ENCODE data around the gene UBE2F.

GRCh38 chr2:238053191-238053776 lies 86.5 kb downstream of the UBE2F start:
- no peak for TF ChIP-seq REST (IDR thresholded peaks at IDR 0.05; ENCODE audit: insufficient read depth in 1 of 2, low read depth in 2 of 2, low read length in 2 of 2)
- TF ChIP-seq SIN3A (IDR thresholded peaks at IDR 0.05; ENCODE audit: borderline replicate concordance, insufficient read depth, low read length): no peak
